ENCODE measurements around the gene TCF7L1. TPM values are rescaled to one million over a fixed set of nuclear protein-coding genes. Genes with fewer than 3 reads are reported as not detected.
A peak's percentile ranks its signal among the peaks of the same experiment; 100 is the strongest.
"Not testable (repeated sequence)": the region's sequence is repeated elsewhere in the genome, so short reads cannot be mapped to it uniquely, and the experiment has no call there.

Gene TCF7L1
- total and polyA plus RNA-seq, 5 donors, result 12.0 to 13.8 (median 12.9) TPM

DNA sequence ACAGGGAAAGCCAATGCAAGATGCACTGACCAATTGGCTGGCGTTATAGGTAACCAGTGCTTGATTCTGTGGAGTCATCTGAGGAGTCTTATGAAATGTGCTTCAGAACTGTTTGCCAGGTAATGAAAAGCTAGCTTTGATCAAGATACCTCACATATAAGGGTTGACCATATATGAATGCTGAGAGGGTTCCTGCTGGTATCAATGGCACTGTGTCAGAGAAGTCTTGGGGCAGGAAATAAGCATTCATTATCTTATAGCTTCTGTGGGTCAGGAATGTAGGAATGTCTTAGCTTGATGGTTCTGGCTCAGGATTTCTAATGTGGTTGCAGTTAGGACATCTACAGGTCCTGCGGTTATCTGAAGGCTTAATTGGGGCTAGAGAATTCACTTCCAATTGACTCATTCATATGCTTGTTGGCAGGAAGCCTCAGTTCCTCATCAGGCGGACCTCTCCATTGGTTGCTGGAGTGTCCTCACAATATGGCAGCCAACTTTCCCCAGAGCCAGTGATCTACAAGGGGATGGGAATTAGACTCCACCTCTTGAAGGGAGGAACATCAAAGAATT lies 22.1 kb upstream of the TCF7L1 start:
- intact Hi-C loops (cut with DNase I), result no loop called here
- ATAC-seq (no peak), DNase-seq (no peak)
- Histone ChIP-seq H3K4me1 (ENCODE audit: control insufficient read depth, insufficient read depth, low read length) (no peaks in the 10 kb centered on the region), H3K27ac (ENCODE audit: low read length) (no peak overlapping the region), H3K27me3 (ENCODE audit: control insufficient read depth, insufficient read depth) (no peaks in the 10 kb centered on the region), H3K9me3 (ENCODE audit: control insufficient read depth, low read length) (no peaks in the 10 kb centered on the region), H3K4me3 (ENCODE audit: low read length) (no peak overlapping the region)
- 89% methylated on average over 3 of the region's 3 CpGs for WGBS

GRCh38 chr2:85111819-85112281 lies 21.3 kb upstream of the TCF7L1 start:
- H3K27me3 ChIP-seq (ENCODE audit: control insufficient read depth, insufficient read depth), result no peaks in the 10 kb centered on the region
- intact Hi-C loops (cut with DNase I), result no loop called here
- no peak overlapping the region for H3K27ac ChIP-seq (ENCODE audit: low read length)
- WGBS, result 88% methylated on average over 3 of the region's 3 CpGs
- no peak overlapping the region for H3K4me3 ChIP-seq (ENCODE audit: low read length)
- H3K4me1 ChIP-seq (ENCODE audit: control insufficient read depth, insufficient read depth, low read length), result no peaks in the 10 kb centered on the region
- no peaks in the 10 kb centered on the region for H3K9me3 ChIP-seq (ENCODE audit: control insufficient read depth, low read length)
- no peak for DNase-seq
- ATAC-seq, result no peak

DNA sequence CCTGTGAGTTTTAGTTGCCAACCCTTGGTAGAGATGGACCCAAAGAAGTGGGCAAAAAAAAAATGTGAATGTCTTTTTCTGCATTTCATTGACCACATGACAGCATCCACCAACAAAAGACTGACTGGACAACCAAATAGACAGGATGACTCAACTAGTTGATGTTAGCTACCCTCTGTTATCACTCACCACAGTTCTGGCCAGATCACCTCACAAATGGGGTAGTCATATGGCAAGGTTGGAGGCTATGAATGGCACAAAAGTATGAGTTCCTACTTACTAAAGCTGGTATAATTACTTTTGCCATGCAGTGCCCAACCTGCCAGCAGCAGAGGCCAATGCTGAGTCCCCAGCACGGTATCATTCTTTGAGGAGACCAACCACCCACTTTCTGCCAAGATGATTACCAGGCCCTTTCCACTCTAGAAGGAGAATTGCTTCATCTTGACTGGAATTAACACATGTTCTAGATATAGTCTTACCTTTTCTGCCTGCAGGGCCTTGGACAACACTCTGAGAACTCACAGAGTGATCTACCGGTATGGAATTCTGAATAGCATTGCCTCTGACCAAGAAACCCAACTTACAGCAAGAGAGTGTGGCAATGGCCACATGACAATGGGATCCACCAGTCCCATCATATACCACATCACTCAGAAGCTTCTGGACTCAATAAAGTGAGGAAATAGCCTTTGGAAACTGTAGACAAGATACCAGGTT lies 20.1 kb upstream of the TCF7L1 start:
- 38% methylated on average over 2 of the region's 2 CpGs for WGBS
- ATAC-seq (no peak), DNase-seq (no peak)
- no peak overlapping the region for H3K27ac ChIP-seq (ENCODE audit: low read length)
- no peaks in the 10 kb centered on the region for H3K4me1 ChIP-seq (ENCODE audit: control insufficient read depth, insufficient read depth, low read length)
- intact Hi-C loops (cut with DNase I), result no loop called here
- H3K27me3 ChIP-seq (ENCODE audit: control insufficient read depth, insufficient read depth), result no peaks in the 10 kb centered on the region
- no peaks in the 10 kb centered on the region for H3K9me3 ChIP-seq (ENCODE audit: control insufficient read depth, low read length)
- H3K4me3 ChIP-seq (ENCODE audit: low read length), result no peak overlapping the region

- 83% methylated on average over 2 of the region's 2 CpGs for WGBS
These were observed 18.4 kb upstream of the TCF7L1 start for GRCh38 chr2:85114586-85115330.

GRCh38 chr2:85116207-85116606 lies 17.0 kb upstream of the TCF7L1 start:
- Histone ChIP-seq H3K4me3 (ENCODE audit: low read length) (no peak overlapping the region), H3K4me1 (ENCODE audit: control insufficient read depth, insufficient read depth, low read length) (no peaks in the 10 kb centered on the region), H3K27ac (ENCODE audit: low read length) (no peak overlapping the region), H3K9me3 (ENCODE audit: control insufficient read depth, low read length) (no peaks in the 10 kb centered on the region), H3K27me3 (ENCODE audit: control insufficient read depth, insufficient read depth) (no peaks in the 10 kb centered on the region)
- no peak for ATAC-seq
- intact Hi-C loops (cut with DNase I), result no loop called here
- WGBS, result 74% methylated on average over 3 of the region's 3 CpGs
- DNase-seq, result no peak

More at GRCh38 chr2:85114586-85115330, 18.4 kb upstream of the TCF7L1 start:
- H3K4me1 ChIP-seq (ENCODE audit: control insufficient read depth, insufficient read depth, low read length), result no peaks in the 10 kb centered on the region
- H3K9me3 ChIP-seq (ENCODE audit: control insufficient read depth, low read length), result no peaks in the 10 kb centered on the region
- H3K27me3 ChIP-seq (ENCODE audit: control insufficient read depth, insufficient read depth), result no peaks in the 10 kb centered on the region
- DNase-seq (no peak), ATAC-seq (no peak)
- intact Hi-C loops (cut with DNase I), result no loop called here
- no peak overlapping the region for H3K27ac ChIP-seq (ENCODE audit: low read length)
- H3K4me3 ChIP-seq (ENCODE audit: low read length), result no peak overlapping the region

GRCh38 chr2:85119900-85120299 lies 13.3 kb upstream of the TCF7L1 start:
- intact Hi-C loops (cut with DNase I), result loop anchor here in 1 of 4 donors (10.0 kb wide), 1 partner anchor 55 kb away; no protein-coding TSS in a partner anchor
- Histone ChIP-seq H3K27ac (ENCODE audit: low read length) (no peak overlapping the region), H3K4me1 (ENCODE audit: control insufficient read depth, insufficient read depth, low read length) (no peaks in the 10 kb centered on the region), H3K27me3 (ENCODE audit: control insufficient read depth, insufficient read depth) (no peaks in the 10 kb centered on the region), H3K4me3 (ENCODE audit: low read length) (no peak overlapping the region), H3K9me3 (ENCODE audit: control insufficient read depth, low read length) (no peaks in the 10 kb centered on the region)
- DNase-seq (no peak), ATAC-seq (no peak)

- no peak for DNase-seq
- H3K9me3 ChIP-seq (ENCODE audit: control insufficient read depth, low read length), result no peaks in the 10 kb centered on the region
- no peak overlapping the region for H3K4me3 ChIP-seq (ENCODE audit: low read length)
- H3K27me3 ChIP-seq (ENCODE audit: control insufficient read depth, insufficient read depth), result no peaks in the 10 kb centered on the region
- intact Hi-C loops (cut with DNase I), result loop anchor here in 1 of 4 donors (10.0 kb wide), 1 partner anchor 56 kb away; no protein-coding TSS in a partner anchor
- no peak for ATAC-seq
- H3K27ac ChIP-seq (ENCODE audit: low read length), result no peak overlapping the region
- 69% methylated on average over 1 of the region's 1 CpG for WGBS
- no peaks in the 10 kb centered on the region for H3K4me1 ChIP-seq (ENCODE audit: control insufficient read depth, insufficient read depth, low read length)
These were observed 12.8 kb upstream of the TCF7L1 start for GRCh38 chr2:85120363-85120762.

- H3K4me3 ChIP-seq (ENCODE audit: low read length); H3K4me1 ChIP-seq (ENCODE audit: control insufficient read depth, insufficient read depth, low read length); H3K9me3 ChIP-seq (ENCODE audit: control insufficient read depth, low read length); H3K27me3 ChIP-seq (ENCODE audit: control insufficient read depth, insufficient read depth); H3K27ac ChIP-seq (ENCODE audit: low read length); ATAC-seq; DNase-seq: not testable (repeated sequence)
- intact Hi-C loops (cut with DNase I), result loop anchor here in 1 of 4 donors (10.0 kb wide), 1 partner anchor 62 kb away; no protein-coding TSS in a partner anchor
- WGBS, result 89% methylated on average over 5 of the region's 5 CpGs
These were observed 6.7 kb upstream of the TCF7L1 start for GRCh38 chr2:85126462-85126861.

- Histone ChIP-seq H3K9me3 (ENCODE audit: control insufficient read depth, low read length) (no peaks in the 10 kb centered on the region), H3K27me3 (ENCODE audit: control insufficient read depth, insufficient read depth) (no peaks in the 10 kb centered on the region), H3K27ac (ENCODE audit: low read length) (no peak overlapping the region), H3K4me1 (ENCODE audit: control insufficient read depth, insufficient read depth, low read length) (no peaks in the 10 kb centered on the region), H3K4me3 (ENCODE audit: low read length) (no peak overlapping the region)
- intact Hi-C loops (cut with DNase I), result loop anchor here (5.0 to 10.0 kb wide), 4 partner anchors 65 to 157 kb away; no protein-coding TSS in a partner anchor
- DNase-seq, result no peak
- 70% methylated on average over 3 of the region's 3 CpGs for WGBS
- ATAC-seq, result no peak
These were observed 3.3 kb upstream of the TCF7L1 start for GRCh38 chr2:85129861-85130260.

GRCh38 chr2:85130407-85130806 lies 2.8 kb upstream of the TCF7L1 start:
- 47% methylated on average over 2 of the region's 2 CpGs for WGBS
- intact Hi-C loops (cut with DNase I), result loop anchor here (5.0 kb wide), 3 partner anchors 112 to 157 kb away; no protein-coding TSS in a partner anchor
- H3K27me3 ChIP-seq (ENCODE audit: control insufficient read depth, insufficient read depth), result no peaks in the 10 kb centered on the region
- no peaks in the 10 kb centered on the region for H3K4me1 ChIP-seq (ENCODE audit: control insufficient read depth, insufficient read depth, low read length)
- H3K9me3 ChIP-seq (ENCODE audit: control insufficient read depth, low read length), result no peaks in the 10 kb centered on the region
- no peak for DNase-seq
- no peak for ATAC-seq
- no peak overlapping the region for H3K4me3 ChIP-seq (ENCODE audit: low read length)
- no peak overlapping the region for H3K27ac ChIP-seq (ENCODE audit: low read length)

DNA sequence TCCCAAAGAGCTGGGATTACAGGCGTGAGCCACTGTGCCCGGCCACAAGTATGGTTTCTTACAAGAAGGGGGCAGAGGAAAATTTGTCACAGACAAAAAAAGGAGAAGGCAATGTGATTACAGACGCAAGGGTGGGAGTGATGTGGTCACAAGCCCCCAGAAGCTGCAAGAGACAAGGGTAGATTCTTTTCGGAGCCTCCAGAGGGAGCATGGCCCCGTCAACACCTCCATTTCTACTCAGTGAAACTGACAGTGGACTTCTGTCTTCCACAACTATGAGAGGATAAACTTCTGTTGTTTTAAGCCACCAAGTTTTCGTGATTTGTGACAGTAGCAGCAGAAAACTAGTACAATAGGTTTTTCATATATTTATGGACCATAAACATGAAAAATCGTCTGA lies 2.1 kb upstream of the TCF7L1 start:
- Histone ChIP-seq H3K27ac (ENCODE audit: low read length) (no peak overlapping the region), H3K9me3 (ENCODE audit: control insufficient read depth, low read length) (no peaks in the 10 kb centered on the region), H3K4me1 (ENCODE audit: control insufficient read depth, insufficient read depth, low read length) (peaks cover 4% of the 10 kb centered on the region), H3K4me3 (ENCODE audit: low read length) (no peak overlapping the region), H3K27me3 (ENCODE audit: control insufficient read depth, insufficient read depth) (no peaks in the 10 kb centered on the region)
- ATAC-seq (no peak), DNase-seq (peak in 2 of 3 donors; percentile 33 to 34)
- intact Hi-C loops (cut with DNase I), result loop anchor here (5.0 kb wide), 3 partner anchors 111 to 156 kb away; no protein-coding TSS in a partner anchor
- 34% methylated on average over 7 of the region's 7 CpGs for WGBS

All from right cardiac atrium (tissue), 5 donors.